ENCODE data around the gene RAP1GAP2.
"Not testable (repeated sequence)": the region's sequence is repeated elsewhere in the genome, so short reads cannot be mapped to it uniquely, and the experiment has no call there.

RAP1GAP2 gene

DNA sequence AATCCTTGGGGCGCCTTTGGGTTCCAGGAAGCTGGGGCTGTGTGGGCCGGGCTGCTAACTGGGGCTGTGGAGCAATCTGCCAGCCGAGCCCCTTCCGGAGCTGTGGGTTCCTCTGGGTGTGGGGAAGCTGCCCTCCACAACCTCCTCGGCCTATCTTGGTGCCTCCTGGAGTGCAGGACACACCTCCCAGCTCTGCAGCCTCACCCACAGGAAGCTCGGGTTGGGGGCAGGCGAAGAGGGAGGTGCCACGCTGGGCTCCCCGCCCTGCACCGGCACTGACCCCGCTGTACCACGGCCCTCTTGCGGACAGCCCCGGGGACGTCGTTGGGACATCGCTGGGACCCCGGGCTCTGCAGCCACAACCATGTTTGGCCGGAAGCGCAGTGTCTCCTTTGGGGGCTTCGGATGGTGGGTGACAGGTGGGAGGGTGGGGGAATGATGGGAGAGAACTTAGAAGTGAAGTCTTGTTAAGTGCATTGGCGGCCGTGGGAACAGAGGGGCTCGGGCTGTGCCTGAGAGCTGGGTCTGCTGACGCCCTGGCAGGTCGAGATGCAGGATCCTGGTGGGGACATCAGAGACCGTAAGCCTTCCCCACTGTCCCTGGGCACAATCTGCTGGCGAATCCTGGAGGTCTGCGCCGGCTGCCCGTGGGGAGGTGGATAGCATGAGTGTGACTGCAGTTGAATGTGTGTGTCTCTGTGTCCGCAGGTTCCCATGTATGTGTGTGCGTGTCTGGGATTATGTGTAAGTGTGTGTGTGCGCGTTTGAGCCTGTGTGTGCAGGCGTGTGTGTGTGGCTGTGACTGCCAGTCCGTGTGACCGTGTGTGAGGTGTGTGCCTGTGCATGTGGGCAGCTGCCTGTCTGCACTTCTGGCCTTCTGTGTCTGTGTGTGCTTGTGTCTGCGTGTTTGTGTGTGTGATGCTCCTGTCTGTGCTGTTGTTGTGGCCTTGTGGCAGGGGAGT is at the start of gene RAP1GAP2:
RAP1GAP2 (plus strand) TSS at position 275 of the 962 bp plus-strand sequence; CDS start at position 365, 90 bp downstream.
- no peak for DNase-seq

DNA sequence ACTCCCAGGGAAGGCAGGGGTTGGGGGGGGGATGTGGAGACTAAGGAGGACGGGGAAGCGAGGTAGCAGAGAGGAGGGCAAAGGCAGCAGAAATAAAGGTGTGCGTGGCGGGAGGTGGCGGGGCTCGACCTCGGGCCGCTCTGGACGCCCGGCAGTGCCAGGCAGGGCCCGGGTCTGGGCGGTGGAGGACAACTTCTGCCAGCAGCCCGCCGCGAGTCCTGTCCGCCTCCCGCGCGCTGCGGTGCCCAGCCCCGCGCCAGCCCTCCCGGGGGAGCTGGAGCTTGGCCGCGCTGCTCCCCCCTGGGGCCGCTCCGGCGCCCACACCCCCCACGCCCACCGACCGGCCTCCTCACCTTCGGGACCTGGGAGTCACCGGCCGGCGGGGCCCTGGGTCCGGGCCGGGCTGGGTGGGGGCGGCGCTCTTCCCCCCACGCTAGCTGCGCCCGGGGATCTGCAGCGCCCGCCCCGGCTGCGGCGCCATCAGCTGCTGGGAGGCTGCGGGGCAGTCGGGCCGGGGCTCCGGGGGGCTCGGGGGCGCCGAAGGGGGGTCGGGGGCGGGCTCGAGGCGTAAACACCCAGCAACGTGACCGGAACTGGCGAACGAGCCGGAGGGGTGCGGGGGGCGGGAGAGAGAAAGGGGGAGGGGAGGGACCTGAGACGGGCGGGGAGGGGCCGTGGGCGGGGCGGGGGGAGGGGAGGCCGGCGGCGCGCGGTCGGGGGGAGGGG is 47.0 kb upstream of the RAP1GAP2 start, which contains the start of gene CCDC92B:
CCDC92B (minus strand) TSS at position 595 of the 726 bp plus-strand sequence. CDS start 14,507 bp downstream, outside the sequence.
- DNase-seq, result no peak

DNA sequence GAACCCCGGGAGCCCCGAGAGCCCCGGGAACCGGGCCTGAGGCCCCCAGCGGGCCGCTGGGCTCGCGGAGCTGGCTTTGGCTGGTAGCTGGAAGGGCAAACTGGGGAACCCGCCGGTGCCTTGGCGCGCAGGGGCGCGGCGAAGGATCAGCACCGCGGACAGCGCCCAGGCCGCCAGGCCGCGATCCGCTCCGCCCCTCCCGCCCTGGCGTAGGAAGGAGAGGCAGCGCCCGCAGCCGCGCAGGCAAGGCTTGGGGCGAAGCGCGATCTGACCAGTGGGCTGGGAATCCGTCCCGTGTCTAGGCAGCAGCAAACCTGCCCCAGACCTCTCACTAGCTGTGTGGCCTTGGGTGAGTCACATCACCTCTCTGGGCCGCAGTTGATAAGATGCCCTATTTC is 46.5 kb upstream of the RAP1GAP2 start:
- no peak for DNase-seq

DNA sequence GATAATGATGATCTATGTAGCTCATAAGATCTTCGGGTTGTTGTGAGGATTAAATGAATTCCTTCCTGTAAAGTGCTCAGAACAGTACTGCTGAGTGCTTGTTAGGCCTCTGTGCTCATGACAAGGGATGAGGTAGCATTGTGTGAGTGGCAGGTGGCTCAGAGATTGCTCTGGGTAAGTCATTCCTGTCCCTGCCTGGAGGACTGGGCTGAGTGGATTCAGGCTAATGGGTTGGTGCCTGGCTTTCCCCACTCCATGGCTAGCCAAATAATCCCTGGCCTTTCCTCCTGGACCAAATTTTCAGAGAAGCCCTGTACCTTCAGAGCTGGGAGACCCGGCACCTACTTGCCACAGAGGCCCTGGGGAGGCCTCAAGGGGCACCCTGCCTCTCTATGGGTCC is 45.5 kb upstream of the RAP1GAP2 start:
- no peak for DNase-seq

DNA sequence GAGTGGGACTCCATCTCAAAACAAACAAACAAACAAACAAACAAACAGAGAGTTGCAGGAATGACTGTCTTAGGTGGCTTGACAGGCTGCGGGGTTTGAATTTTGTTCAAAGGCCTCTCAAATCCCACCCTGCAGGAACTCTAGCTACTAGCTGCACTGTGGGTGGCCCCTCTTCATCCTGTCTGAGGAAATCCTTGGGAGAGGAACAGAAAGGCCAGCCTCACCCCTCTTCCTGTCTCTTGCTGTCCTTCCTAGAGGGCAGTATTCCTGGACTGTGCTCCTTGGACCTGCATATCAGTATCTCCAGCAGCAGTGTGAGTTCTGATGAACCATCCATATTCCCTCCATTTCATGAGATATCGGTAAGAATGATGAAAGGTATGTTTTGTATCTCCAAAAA is 44.7 kb upstream of the RAP1GAP2 start:
- no peak for DNase-seq

DNA sequence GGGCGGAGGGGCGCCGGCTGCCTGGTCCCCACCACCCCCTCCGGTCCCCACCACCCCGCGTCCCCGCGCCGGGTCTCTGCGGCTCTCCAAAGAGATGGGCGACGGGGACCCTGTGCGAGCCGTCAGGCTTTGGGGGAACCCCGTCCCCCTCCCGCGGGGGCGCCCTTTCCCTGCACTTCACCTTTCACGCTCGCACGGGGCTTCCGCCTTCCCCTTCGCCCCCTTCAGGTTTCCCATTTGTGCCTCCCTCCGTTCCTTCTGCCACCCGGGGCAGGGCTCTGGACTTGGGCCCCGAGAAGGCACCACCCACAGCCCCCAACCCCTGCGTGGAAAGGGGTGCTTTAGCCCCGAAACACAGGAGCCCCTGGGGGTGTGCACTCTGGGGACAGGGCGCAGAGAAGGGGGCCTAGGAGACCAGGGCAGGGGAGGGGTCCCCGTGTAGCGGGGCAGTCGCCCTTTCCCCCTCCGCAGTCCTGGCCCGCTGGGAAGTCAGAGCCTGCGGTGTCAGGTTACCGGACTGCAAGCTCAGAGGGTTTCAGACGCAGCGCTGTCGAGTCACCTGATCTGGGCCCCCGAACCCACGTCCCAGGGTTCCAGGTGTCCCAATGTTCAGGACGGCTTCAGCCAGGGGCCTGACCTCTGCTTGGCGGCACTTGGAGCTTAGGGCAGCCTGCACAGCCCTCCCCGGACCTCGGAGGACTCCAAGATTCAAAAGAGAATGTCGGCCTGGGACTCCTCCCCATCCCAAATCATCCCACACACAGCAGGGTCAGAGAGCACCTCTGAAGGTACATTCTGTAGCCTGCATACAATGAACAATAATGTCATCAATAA is 40.1 kb upstream of the RAP1GAP2 start:
- DNase-seq, result no peak

DNA sequence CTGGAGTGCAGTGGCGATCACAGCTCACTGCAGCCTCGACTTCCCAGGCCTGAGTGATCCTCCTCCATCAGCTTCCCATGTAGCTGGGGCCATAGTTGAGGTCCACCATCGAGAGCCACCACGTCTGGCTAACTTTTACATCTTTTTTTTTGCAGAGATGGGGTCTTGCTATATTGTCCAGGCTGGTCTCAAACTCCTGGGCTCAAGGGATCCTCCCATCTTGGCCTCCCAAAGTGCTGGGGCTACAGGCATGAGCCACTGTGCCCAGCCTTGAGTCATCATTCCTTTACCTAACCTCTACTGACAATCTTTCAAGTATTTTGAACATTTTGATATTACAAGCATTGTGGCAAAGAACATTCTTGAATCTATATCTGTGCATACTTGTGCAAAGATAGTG is 37.4 kb upstream of the RAP1GAP2 start:
- no peak for DNase-seq

DNA sequence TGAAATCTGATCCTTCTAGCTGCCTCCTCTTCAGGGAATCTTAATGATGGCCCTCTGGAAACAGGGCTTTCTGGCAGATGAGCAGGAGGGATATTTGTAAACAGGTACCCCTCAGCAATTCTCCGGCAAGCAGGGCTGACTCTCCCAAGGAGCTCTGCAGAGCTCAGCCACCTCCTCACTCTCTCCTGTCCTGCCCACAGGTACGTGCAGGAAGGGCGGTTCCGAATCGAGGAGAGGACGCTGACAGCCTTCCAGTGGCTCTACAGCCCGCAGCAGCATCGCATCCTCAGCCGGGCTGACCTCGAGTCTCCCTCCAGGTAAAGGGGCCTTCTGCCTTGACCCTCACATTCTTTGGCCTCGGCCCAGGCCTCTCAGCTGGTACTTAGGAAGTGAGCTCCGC is 26.1 kb upstream of the RAP1GAP2 start:
- DNase-seq, result no peak

DNA sequence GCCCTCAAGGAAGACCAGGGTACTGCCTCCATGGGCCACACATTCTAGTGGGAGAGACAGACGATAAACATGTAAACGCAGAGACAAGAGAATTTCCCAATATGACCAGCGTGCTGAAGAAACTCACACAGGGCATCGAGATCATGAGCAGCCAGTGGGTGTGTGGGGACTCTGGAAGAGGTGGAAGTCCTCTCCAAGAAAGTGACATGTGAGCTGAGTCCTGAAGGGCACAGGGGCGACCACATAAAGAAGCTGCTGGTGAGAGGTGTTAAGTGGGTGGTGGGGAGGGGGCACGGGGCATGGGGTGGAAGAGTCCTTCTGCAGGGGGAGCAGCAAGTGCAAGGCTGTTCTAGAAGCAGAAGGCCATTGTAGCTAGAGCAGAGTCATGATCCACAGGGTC is 21.0 kb upstream of the RAP1GAP2 start:
- no peak for DNase-seq

DNA sequence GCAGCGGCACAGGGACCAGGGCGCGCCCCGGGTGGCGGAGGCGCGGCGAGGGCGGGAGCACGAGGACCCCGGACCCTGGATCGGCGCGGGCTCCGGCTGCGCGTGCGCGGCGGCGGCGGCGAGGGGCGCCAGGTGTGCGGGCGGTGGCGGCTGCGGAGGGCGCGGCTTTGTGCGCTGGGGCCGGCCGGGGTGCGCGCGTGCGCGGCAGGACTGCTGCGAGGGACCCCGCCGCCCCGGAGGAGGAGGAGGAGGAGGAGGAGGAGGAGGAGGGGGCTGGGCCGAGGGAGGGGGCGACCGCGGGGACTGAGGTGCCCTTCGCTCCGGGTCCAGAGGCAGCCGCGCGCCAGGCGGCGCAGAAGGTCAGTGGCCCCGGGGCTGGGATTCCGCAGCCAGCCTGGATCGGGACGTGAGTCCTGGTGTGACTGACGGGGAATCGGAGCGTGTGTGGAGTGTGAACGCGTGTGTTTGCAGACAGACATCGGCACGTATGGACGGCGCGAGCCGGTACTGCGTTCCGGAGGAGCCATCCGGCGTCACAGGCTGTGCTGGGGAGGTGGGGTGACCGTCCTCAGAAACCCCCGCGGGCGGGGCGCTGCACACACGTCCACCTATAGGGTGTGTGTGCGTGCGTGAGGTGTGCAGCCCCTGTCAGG is 19.5 kb upstream of the RAP1GAP2 start:
- DNase-seq, result no peak

DNA sequence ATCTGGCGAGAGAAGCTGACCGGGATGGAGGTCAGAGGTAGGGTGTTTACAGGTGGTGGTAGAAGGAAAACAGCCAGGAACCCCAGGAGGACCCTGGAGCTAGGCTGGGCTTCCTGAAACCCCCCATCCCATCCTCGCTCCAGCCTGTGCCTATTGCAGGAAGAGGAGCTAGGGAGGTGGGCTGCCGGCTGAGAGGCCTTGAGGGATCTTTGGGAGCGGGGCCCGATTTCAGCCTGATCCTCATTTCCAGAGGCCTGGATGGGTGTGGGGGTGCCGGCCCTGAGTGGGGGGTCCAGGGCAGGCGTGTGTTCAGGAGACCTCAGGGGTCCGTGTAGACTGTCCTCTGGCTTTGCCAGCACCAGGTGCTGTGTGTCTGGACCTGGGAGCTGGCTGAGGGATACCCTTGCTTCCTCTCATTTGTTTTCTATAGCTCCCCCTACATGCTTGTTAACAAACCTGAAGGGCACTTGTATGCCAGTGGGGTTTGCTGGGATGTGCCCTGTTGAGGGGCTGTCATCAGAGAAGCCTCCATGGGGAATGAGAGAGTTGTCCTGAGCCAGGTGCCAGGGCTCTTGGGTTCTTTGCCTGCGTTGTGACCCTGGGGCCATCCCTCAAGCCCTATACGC is 18.9 kb upstream of the RAP1GAP2 start:
- no peak for DNase-seq

DNA sequence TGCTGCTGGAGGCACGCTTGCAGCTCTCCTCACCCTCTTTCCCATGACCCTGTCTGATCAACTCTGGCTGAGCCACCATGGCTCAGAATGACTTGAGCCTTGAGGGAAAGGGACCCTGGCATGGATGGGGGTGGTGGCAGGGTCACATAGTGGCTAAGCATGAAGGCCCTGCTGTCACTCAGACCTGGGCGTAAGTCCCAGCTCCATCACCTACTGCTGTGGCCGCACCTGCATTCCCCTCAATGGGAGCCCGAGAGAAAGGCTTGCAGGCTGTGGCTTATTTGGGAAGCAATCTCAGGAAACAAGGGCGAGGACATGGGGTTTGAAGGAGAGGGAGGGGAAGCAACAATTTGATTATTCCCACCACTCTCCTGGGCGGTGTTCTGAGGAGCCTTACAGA is 17.7 kb upstream of the RAP1GAP2 start:
- DNase-seq, result no peak

DNA sequence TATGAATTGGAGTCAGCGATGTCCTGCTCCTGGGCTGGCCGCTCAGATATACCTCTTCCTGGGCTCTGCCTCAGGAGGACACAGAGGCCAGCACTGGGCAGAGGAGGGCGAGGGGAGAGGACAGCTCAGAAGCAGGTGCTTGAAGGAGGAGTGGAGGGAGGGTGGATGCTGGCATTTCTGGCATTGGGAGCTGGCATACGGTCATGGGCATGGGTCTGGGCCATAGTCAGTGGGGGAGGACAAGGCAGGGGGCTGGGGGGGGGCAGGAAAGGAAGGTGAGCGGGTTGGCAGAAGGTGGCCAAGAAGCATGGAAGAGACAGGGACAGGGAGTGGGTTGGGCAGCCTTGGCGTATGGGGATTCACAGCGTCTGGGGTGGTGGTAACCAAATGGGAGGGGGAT is 16.7 kb upstream of the RAP1GAP2 start:
- DNase-seq, result no peak

DNA sequence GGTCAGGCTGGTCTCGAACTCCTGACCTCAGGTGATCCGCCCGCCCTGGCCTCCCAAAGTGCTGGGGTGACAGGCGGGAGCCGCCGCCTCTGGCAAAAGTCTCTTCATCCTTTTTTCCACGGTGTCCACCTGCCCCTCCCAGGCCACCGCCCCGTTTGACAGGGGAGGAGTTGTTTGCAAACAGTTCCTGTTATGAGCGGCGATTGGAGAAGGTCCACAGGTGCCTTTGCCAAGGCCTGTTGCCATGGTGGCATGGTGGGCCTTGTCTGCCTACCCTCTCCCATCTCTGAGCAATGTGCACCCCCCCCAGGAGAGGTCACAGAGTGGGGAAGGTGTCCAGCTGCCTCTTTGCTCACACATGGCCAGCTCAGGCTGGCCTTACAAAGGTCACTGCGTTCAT is 16.0 kb upstream of the RAP1GAP2 start:
- DNase-seq, result no peak

DNA sequence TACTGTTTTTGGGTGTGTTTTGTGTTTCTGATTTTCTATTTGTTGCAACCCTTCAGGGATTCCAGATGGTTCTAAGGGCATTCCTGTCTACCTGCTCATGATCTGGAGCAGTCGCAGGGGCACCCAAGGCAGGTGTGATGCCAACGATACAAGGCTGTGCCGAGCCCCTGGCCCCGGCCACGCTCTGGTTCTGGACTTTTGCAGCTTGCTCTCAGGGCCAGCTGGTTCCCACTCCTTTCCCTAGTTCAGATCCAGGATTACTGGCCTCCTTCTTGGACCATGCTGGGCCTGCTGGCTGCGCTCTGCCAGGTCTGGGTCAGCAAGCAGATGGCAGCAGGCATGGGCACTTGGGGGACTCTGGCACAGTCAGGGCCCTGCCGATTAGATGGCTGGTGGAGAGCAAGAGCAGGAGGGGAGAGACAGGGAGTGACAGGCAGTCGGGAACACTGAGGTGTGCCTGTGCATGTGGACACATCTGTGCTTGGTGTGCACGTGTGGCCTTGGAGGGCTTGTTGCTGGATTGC is 15.2 kb upstream of the RAP1GAP2 start:
- DNase-seq, result no peak

DNA sequence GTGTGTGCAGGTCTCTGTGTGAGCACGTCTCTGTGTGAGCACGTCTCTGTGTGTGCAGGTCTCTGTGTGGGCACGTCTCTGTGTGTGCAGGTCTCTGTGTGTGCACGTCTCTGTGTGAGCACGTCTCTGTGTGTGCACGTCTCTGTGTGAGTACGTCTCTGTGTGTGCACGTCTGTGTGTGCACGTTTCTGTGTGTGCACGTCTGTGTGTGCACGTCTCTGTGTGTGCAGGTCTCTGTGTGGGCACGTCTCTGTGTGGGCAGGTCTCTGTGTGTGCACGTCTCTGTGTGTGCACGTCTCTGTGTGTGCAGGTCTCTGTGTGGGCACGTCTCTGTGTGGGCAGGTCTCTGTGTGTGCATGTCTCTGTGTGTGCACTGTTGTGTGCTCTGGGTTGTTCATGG is 14.6 kb upstream of the RAP1GAP2 start:
- not testable (repeated sequence) for DNase-seq

DNA sequence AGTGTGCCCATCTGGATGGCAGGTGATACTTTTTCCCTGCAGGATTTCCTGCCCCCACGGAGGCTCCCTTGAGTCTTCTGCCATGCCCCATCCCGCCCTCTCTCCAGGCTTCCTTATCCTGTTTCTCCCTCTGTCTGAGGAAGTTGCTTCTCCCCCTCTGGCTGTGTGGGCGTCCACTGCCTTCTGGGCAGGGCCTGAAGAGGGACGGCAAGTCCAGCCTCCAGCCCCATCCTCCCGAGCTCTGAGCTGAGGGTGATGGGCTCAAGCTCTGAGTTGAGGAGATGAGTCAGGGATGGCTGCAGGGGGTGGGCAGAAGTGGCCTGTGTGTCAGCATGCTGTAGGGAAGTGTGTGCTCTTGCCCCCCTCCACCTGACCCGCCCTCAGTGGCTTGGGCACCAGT is 14.2 kb upstream of the RAP1GAP2 start:
- no peak for DNase-seq

DNA sequence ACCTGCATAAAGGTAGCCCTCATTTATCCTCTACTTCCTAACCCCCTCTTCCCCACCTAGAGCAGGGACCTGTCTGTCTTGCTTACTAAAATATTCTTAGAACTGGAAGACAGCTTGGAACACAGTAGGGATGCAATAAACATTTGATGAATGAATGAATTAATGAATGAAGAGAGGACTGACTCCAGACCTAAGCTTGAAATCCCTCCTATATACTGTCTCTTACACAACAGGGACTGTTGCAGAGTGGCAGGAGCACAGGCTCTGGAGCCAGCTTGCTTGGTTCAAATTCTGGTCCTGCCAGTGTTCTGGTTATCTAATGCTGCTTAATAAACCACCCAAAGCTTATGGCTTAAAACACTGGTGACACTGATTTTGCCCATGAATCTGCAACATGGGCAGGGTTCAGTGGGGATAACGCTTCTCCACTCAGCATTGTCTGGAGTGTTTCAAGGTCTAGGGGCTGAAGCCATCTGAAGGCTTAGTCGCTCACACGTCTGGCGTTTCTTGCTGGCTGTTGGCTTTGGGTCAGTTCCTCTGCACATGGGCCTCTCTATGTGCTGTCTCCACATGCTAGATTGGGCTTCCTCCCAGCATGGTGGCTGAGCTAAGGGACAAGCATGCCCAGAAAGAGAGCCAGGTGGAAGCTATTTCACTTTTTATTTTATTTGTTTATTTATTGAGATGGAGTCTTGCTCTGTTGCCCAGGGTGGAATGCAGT is 12.8 kb upstream of the RAP1GAP2 start:
- DNase-seq, result no peak

DNA sequence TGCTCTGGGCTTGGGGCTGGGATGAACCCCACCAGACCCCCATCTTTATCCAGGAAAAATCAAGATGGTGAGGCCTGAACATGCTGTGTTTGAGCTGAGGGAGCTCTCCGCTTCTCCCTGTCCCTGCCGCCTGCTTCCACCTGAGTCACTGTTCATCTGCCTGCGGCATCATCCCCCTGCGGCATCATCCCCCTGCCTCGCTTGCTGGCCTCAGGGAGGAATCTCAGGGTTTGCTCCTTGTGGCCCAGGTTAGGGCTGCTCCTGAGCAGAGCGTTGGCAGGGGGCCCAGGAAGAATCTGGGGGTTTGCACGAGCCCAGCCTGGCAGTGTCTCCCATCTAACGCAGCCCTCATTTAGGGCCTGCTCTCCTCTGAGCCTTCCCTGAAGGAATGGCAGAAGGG is 11.4 kb upstream of the RAP1GAP2 start:
- no peak for DNase-seq

DNA sequence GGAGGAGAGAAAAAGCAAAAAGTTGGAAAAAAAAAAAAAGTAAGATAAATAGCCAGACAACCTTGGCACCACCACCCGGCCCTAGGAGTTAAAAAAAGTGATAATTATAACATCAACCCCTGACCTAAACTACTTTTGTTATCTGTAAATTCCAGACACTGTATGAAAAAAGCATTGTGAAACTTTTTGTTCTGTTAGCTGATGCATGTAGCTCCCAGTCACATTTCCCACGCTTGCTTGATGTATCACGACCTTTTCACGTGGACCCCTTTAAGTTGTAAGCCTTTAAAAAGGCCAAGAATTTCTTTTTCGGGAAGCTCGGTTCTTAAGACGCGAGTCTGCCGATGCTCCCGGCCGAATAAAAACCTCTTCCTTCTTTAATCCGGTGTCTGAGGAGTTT is 10.9 kb upstream of the RAP1GAP2 start:
- not testable (repeated sequence) for DNase-seq
